ENCODE measurements around the gene LIN7B. TPM values are rescaled to one million over a fixed set of nuclear protein-coding genes. Genes with fewer than 3 reads are reported as not detected.

Gene LIN7B
- total and polyA plus RNA-seq, 2 donors (not counting 1 experiment from before 2014, with no cell fraction given): 2.6 to 10.9 TPM

DNA sequence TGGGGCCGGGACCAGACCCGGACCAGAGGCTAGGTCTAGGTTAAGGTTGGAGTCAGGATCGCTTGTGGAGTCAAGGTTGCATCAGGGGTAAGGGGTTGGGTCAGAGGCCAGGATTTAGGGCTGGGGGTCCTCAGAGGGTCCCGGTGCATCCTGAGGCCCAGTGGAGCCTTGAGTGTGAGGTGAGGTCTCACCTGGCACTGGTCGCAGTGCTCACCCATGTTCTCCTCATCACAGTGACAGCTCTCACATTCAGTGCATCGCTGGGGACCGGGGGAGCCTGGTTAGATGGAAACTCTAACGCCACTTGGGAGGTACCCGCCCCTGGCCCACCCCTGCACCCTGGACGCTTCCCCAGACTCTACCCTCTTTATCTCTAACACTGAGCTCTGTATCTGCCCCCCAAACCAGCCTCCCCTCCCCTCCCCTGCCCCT, 38.0 kb downstream of the LIN7B start:
- Histone ChIP-seq H4K20me1 (ENCODE audit: control insufficient read depth, extremely low read depth, insufficient read depth, low read length) (no peaks in the 10 kb centered on the region), H3K27me3 (ENCODE audit: control insufficient read depth, insufficient read depth, low read length) (peaks cover 4% of the 10 kb centered on the region), H3K4me1 (ENCODE audit: control insufficient read depth, extremely low read depth, insufficient read depth, low read length) (peaks cover 4% of the 10 kb centered on the region), H3K36me3 (ENCODE audit: control insufficient read depth, insufficient read depth, low read length) (no peaks in the 10 kb centered on the region), H3K9ac (ENCODE audit: insufficient read depth, low read length) (no peak overlapping the region), H3K9me3 (ENCODE audit: control insufficient read depth, insufficient read depth, low read depth, low read length) (no peaks in the 10 kb centered on the region), H3K27ac (ENCODE audit: insufficient read depth, low read length) (no peak overlapping the region), H3K79me2 (ENCODE audit: control insufficient read depth, insufficient read depth, low read length) (no peaks in the 10 kb centered on the region), H3K4me3 (replicated peaks in 1 of 4; ENCODE audit: control extremely low read depth in 1 of 4, insufficient read depth in 1 of 4, low read depth in 3 of 4, low read length in 4 of 4) (no peak overlapping the region), H3K4me2 (ENCODE audit: extremely low read depth, insufficient read depth, low read length) (no peak overlapping the region), H2AFZ (ENCODE audit: low read length) (no peak overlapping the region)
- no peak for DNase-seq (ENCODE audit: low read depth in 2 of 2)
- TF ChIP-seq, protein P1, sequence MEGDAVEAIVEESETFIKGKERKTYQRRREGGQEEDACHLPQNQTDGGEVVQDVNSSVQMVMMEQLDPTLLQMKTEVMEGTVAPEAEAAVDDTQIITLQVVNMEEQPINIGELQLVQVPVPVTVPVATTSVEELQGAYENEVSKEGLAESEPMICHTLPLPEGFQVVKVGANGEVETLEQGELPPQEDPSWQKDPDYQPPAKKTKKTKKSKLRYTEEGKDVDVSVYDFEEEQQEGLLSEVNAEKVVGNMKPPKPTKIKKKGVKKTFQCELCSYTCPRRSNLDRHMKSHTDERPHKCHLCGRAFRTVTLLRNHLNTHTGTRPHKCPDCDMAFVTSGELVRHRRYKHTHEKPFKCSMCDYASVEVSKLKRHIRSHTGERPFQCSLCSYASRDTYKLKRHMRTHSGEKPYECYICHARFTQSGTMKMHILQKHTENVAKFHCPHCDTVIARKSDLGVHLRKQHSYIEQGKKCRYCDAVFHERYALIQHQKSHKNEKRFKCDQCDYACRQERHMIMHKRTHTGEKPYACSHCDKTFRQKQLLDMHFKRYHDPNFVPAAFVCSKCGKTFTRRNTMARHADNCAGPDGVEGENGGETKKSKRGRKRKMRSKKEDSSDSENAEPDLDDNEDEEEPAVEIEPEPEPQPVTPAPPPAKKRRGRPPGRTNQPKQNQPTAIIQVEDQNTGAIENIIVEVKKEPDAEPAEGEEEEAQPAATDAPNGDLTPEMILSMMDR (conservative IDR thresholded peaks at IDR 0.05 in 1 of 2, IDR thresholded peaks at IDR 0.05 in 1 of 2; ENCODE audit: low read depth in 1 of 2, low read length in 2 of 2): no peak
- TF ChIP-seq EZH2 (IDR thresholded peaks at IDR 0.05; ENCODE audit: low read length, missing control alignments): no peak

DNA sequence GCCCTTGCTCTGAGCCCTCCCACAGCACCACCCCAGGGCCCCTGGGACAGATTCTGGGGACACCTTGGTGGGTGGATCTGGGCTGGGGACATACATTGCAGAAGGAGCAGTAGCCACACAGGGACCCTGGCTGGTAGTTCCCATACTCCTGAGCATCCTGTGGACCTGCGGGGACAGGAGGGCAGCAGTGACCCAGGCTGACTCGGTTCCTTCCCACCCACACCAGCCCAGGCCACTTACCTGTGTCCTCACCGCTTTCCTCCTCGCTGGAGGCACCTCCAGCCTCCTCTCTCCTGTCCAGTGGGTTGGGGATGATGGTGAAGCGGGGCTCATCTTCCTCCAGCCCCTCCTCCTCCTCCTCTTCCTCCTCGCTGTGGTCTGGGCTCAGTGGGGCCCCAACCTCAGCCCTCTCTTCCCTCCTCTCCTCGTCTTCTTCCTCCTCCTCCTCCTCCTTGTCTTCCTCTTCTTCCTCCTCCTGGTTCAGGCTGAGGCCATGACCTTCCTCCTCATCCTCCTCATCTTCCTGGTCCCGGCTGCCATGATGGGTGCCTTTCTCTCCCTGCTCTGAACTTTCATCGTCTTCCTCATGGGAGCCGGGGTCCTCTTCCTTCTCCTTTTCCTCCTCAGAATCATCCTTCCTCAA, 39.1 kb downstream of the LIN7B start:
- Histone ChIP-seq H2AFZ (ENCODE audit: low read length) (no peak overlapping the region), H3K27me3 (ENCODE audit: control insufficient read depth, insufficient read depth, low read length) (peaks cover 2% of the 10 kb centered on the region), H3K4me1 (ENCODE audit: control insufficient read depth, extremely low read depth, insufficient read depth, low read length) (peaks cover 5% of the 10 kb centered on the region), H4K20me1 (ENCODE audit: control insufficient read depth, extremely low read depth, insufficient read depth, low read length) (no peaks in the 10 kb centered on the region), H3K4me3 (replicated peaks in 1 of 4; ENCODE audit: control extremely low read depth in 1 of 4, insufficient read depth in 1 of 4, low read depth in 3 of 4, low read length in 4 of 4) (no peak overlapping the region), H3K27ac (ENCODE audit: insufficient read depth, low read length) (no peak overlapping the region), H3K36me3 (ENCODE audit: control insufficient read depth, insufficient read depth, low read length) (no peaks in the 10 kb centered on the region), H3K79me2 (ENCODE audit: control insufficient read depth, insufficient read depth, low read length) (no peaks in the 10 kb centered on the region), H3K9me3 (ENCODE audit: control insufficient read depth, insufficient read depth, low read depth, low read length) (no peaks in the 10 kb centered on the region), H3K4me2 (ENCODE audit: extremely low read depth, insufficient read depth, low read length) (no peak overlapping the region), H3K9ac (ENCODE audit: insufficient read depth, low read length) (no peak overlapping the region)
- no peak for DNase-seq (ENCODE audit: low read depth in 2 of 2)
- TF ChIP-seq EZH2 (IDR thresholded peaks at IDR 0.05; ENCODE audit: low read length, missing control alignments): no peak
- TF ChIP-seq, protein P1 (conservative IDR thresholded peaks at IDR 0.05 in 1 of 2, IDR thresholded peaks at IDR 0.05 in 1 of 2; ENCODE audit: low read depth in 1 of 2, low read length in 2 of 2): no peak

DNA sequence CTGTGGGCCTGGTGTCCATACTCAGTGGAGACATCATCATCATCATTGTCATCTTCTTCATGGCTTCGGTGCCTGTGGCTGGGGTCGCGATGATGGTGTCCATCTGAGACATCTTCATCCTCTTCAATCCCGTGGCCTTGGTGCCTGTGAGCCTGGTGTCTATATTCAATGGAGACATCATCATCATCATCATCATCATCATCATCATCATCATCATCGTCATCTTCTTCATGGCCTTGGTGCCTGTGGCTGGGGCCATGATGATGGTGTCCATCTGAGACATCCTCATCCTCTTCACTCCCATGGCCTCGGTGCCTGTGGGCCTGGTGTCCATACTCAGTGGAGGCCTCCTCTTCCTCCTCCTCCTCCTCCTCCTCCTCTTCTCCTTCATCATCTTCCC, 40.1 kb downstream of the LIN7B start:
- TF ChIP-seq, protein P1 (conservative IDR thresholded peaks at IDR 0.05 in 1 of 2, IDR thresholded peaks at IDR 0.05 in 1 of 2; ENCODE audit: low read depth in 1 of 2, low read length in 2 of 2): no peak
- TF ChIP-seq EZH2 (IDR thresholded peaks at IDR 0.05; ENCODE audit: low read length, missing control alignments): no peak
- H3K4me2 ChIP-seq (ENCODE audit: extremely low read depth, insufficient read depth, low read length): no peak overlapping the region
- H2AFZ ChIP-seq (ENCODE audit: low read length): no peak overlapping the region
- no peak overlapping the region for H3K4me3 ChIP-seq (replicated peaks in 1 of 4; ENCODE audit: control extremely low read depth in 1 of 4, insufficient read depth in 1 of 4, low read depth in 3 of 4, low read length in 4 of 4)
- no peak overlapping the region for H3K9ac ChIP-seq (ENCODE audit: insufficient read depth, low read length)
- no peaks in the 10 kb centered on the region for H4K20me1 ChIP-seq (ENCODE audit: control insufficient read depth, extremely low read depth, insufficient read depth, low read length)
- H3K9me3 ChIP-seq (ENCODE audit: control insufficient read depth, insufficient read depth, low read depth, low read length): no peaks in the 10 kb centered on the region
- no peaks in the 10 kb centered on the region for H3K36me3 ChIP-seq (ENCODE audit: control insufficient read depth, insufficient read depth, low read length)
- H3K79me2 ChIP-seq (ENCODE audit: control insufficient read depth, insufficient read depth, low read length): no peaks in the 10 kb centered on the region
- DNase-seq (ENCODE audit: low read depth in 2 of 2): no peak
- peaks cover 5% of the 10 kb centered on the region for H3K4me1 ChIP-seq (ENCODE audit: control insufficient read depth, extremely low read depth, insufficient read depth, low read length)
- H3K27me3 ChIP-seq (ENCODE audit: control insufficient read depth, insufficient read depth, low read length): no peaks in the 10 kb centered on the region
- no peak overlapping the region for H3K27ac ChIP-seq (ENCODE audit: insufficient read depth, low read length)
